GM15510 (cell line): Measurements from ENCODE around the gene TSHZ2.

Source experiments
- POLR2A ChIP-seq: IDR thresholded peaks from 3 replicates; pipeline ENCODE4 v1.6.1; 2011; ENCODE audit warnings: borderline replicate concordance; ENCODE audit not compliant: insufficient read length; ENCODE audit errors: extremely low read depth

TSHZ2 gene

DNA sequence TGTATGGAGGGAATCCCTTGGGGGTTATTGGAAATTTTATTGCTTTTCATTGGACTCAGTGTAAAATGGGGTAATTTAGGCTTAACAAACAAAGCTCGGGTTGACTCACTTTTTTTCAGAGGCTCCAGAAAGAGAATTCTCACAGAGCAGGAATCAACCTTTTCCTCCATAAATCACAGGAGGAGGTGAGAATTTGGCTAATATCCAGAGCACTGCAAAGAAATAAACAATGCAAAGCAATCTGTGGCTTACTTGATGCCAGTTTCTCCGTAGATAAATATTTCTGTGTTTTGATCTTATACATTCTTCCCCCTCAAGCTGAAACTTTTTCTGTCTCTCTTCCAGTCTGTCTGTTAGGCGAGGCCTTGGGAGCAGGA, 176.6 kb downstream of the TSHZ2 start:
- TF ChIP-seq POLR2A = no peak

DNA sequence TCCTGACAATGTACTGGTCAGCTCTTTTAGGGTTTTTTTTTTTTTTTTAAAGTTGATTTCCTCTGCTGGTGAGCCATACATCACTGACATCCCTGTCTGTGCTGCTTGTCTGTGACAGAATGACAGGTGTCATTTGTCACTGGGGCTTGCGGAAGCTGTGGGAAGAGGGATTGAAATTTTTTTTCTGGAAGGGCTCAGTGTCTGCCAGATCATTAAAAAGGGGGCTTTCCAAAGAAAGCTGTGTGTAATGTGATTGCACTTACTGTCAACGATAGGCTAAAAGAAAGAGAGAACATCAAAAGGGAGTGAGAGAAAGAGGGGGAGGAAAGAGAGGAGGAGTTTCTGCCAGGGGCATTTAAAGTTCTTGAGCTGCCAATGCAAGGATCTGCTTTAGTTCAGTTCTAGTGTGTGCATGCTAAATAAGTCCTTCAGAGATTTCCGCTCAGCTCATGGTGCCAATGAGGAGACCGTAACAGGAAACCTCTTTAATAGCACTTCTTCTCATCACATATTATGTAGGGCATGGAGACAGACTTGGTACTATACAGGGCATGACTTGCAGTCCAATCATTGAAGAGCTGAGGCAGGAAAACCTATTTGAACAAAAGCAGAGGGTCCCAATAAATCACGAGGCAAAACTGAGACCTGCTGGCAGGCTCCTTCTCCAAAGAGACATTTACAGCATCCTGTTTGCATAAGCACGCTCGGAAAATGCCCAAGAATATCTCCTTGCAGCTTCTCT, 177.2 kb downstream of the TSHZ2 start:
- no peak for TF ChIP-seq POLR2A

DNA sequence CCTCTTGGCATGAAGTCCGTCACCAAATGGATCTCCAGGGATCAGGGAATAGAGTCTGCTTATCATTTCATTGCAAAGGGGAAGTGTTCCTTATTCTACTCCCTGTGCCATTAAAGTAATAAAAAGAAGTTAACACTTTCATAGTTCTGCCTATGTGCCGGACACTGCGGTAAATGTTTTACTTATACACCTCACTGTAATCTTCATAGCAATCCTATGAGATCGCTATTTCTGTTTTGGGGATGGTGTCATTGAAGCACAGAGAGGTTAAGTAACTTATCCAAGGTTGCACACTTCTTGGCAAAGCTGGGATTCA, 177.7 kb downstream of the TSHZ2 start:
- TF ChIP-seq POLR2A = no peak

DNA sequence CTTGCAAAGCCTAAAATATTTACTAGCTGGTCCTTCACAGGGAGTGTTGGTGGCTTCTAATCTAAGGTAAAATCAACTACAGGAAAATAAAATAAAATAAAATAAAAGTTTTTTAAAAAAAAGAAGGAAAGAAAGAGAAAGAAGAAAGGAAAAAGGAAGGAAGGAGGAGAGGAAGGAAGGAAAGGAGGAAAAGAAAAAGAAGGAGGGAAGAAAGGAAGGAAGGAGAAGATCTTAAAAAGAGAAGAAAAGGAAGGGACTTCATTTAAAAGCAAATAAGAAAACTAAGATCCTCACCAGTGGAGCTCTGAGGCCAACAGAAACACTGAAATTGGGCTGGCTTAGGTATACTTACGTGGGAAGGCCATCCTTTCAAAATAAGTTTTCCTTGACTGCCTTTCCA, 178.4 kb downstream of the TSHZ2 start:
- no peak for TF ChIP-seq POLR2A

DNA sequence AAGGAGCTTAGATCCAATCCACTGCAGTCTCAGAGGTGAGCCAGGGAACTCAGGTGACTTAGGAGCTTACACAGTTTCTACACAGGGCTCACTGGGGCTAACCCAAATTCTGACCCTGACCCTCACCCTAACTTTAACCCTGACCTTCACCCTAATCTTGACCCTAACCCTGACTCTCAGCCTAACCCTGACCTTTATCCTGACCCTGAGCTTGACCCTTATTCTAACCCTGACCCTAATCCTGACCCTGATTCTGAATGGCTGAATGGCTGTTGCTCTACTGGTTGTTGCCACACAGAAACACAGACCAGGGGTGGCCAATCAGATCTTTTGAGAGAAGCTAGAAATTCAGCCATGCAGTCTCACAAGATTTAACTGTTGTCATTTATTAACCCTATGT, 180.1 kb downstream of the TSHZ2 start:
- no peak for TF ChIP-seq POLR2A

DNA sequence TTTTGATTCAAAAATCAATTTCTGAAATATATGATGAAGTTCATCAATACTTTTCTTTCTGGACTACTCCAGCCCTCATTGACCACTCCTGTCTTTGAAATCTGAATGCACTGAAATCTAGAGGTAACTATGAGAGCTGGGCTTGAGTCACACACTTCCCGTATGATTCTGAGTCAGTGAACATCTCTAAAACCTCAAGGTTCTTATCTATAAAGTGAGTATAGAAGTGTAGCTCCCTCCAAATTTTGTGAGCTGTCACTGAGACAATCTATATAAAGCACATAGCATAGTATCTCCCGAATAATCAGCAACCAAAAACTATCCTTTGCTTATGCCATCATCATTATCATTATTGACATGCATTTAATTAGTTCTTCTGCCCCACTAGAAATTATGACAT, 182.4 kb downstream of the TSHZ2 start:
- no peak for TF ChIP-seq POLR2A

DNA sequence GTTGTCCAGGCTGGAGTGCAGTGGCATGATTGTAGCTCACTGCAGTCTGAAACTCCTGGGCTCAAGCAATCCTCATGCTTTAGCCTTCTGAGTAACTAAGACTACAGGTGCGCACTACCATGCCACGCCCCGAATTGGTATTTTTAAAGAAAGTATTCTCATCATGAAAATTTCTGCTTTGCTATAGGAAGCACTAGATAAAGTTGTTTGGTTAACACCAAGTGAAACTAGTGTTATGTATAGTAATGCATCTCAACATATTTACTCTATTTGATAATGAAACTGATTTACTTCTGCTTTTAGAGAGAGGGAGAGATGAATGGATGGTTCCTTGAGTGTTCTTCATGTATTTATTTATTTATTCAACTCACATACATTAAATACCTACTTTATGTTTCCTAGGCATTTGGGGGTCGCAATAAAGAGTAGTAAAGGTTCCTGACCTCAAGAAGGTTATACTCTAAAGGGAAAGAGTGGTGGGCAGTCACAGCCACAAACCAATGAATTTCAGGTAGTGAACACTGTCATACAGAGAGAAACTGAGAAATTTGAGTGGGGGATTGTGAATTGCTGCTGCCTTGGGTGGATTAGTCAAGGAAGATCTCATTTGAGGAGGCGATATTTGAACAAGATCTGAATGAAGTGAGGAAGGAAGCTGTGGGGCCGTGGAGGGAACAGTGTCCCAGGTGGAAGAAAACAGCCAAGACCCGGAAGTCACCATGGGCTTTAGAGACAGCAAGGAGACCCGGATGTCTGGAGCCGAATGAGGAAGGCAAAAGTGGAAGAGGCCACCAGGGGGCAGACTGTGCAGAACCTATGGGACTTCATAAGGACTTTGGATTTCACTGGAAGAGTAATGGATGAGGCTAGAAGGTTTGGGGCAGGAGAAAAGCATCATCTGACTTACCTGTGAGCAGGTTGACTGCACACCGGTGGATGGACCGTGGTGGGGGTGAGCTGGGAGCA, 185.6 kb downstream of the TSHZ2 start:
- no peak for TF ChIP-seq POLR2A

DNA sequence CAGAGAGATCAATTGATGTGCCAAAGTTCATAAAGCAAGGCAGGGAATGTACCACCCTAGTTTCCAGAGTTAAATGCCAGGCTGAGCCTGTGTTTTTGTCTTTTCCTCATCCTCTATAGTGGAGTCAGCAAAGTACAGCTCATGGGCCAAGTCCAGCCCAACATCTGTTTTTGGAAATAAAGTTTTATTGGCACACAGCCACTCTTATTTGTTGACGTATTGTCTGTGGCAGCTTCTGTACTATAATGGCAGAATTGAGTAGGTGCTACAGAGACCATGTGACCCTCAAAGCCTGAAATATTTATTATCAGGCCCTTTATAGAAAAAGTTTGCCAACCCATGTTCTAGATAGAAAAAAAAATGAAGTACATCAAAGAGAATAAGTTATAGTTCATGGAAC, 187.0 kb downstream of the TSHZ2 start:
- no peak for TF ChIP-seq POLR2A

DNA sequence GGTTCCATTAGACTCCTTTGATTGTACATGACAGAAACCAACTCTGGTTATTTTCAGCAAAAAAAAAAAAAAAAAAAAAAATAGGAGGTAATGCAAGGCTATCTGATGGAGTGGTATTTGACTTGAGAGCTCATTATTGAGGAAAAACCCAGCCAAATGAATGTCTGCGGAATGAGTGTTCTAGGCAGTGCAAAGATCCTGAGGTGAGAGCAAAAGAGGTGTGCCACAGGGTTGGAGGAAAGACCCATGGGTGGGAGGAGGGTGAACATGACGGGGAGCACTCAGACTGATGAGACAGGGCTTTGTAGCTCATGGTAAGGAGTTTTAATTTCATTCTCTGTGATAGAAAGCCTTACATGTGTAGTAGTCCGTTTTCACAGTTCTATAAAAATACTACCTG, 188.9 kb downstream of the TSHZ2 start:
- TF ChIP-seq POLR2A = no peak

DNA sequence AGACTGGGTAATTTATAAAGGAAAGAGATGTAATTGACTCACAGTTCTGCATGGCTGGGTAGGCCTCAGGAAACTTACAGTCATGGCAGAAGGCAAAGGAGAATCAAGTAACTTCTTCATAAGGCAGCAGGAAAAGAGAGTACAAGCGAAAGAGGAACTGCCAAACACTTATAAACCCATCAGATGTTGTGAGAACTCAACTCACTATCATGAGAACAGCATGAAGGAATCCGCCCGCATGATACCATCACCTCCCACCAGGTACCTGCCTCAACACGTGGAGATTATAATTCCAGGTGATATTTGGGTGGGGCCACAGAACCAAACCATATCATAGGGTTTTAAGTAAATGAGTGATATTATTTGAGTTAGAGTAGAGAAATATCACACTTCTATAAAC, 189.3 kb downstream of the TSHZ2 start:
- no peak for TF ChIP-seq POLR2A

DNA sequence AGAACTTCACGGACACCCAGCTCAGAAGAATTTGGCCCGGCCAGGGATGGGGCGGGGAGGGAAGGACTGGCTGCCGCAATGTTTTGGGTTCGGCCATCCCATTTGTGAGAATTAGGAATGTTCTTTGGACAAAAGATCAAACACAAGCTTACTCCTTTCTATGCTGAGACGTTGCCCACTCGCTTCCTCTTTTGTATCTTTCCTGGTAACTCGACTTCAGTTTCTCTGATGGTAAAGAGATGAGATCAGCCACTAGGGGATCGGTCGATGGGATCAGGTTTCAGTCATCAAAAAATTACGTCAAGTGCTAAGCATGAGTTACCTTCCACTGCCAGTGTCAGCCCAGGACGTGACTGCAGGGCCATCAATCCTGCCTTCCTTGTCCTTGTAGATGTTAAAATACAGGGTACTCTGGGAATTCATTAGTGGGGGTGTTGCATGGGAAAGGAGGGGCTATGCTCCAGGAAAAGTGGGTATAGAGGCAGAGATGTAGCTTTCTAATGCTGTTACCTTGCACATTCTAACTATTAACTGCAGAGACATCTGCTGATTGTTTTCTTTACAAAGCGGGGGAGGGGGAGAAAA, 190.2 kb downstream of the TSHZ2 start:
- no peak for TF ChIP-seq POLR2A

DNA sequence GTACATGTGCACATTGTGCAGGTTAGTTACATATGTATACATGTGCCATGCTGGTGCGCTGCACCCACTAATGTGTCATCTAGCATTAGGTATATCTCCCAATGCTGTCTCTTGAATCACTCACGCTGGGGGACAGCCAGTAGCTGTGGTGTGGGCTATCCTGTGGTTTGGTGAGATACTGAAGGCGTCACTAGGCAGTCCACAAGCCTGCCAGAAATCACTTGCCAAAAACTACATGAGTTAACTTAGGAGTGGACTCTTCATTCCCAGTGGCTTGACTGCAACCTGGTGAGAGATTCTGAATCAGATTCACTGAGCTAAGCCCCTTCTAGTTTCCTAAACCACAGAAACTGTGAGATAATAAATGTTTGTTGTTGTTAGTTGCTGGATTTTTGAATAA, 191.3 kb downstream of the TSHZ2 start:
- TF ChIP-seq POLR2A = no peak

DNA sequence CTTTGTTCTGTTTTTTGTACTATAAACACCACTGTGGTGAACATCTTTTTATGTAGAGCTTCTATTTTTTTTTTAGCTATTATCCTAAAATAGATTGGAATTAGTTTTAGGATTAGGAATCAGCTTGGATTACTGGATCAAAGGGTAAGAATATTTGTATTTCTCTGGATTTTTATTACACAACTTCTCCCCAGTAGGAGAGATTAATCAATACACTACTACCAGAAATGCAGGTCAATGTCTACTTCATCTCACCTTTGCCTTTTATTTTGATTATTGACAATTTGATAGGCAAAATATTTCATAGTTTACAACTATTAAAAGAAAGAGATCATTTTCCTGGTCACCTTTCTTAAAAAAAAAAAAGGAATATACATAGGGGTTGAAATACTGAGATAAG, 191.9 kb downstream of the TSHZ2 start:
- TF ChIP-seq POLR2A = no peak

DNA sequence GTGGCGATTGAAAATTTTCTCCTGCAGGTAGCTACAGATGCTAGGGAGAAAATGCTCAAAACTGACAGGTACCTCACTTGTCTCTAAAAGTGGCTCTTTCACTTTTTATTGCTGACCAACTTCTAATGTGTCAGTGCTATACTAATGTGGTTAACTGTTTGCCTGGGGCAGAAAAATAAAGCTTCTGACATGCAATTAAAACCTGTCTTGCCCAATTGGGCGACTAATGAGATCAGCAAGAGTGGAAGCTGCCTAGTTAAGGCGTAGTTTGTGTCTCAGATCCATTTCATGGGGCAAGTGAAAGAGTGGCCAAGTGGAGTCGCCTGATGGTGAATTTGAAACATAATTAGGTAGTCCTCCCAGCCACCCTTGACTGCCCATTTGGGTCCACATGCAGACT, 193.3 kb downstream of the TSHZ2 start:
- TF ChIP-seq POLR2A = no peak

DNA sequence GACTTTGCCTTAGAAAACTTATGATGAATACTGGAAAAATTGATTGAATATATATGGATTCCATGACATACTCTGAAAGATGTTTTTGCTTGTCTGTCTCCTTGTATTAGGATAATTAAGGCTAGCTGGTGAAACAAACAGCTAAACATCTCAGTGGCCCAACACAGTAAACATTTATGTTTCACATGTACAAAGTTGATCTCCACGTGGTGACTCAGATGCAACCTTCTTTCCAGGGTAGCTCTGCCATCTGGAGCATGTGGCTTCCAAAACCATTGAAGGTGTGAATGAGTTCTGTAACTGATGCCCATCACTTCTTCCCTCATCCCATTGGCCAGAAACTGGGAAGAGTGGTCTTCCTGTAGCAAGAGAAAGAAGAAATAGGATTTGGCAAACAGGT, 196.3 kb downstream of the TSHZ2 start:
- no peak for TF ChIP-seq POLR2A

DNA sequence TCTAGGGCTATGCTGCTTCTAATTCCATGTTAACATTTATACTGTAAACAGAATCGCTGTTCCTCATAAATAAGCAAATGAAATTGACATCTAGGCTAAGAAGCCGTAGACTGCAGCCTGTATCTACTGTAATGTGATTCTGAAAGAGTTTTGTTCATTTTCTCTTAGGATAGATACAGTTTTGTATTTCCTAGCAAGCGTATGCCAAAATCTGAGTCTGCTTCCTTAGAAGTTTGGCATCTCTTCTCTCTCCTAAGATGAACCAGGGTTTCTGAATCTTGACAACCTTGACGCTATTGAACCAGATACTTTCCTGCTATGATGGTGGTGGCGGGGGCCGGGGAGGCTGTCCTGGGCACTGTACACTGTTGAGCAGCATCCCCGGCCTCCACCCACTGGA, 198.0 kb downstream of the TSHZ2 start:
- TF ChIP-seq POLR2A = no peak
